Right lobe of liver (tissue), 6 donors: ENCODE results near the gene ATRNL1. TPM values are rescaled to one million over a fixed set of nuclear protein-coding genes. Genes with fewer than 3 reads are reported as not detected.

Experiments used
- ATAC-seq, 4 donors: fragments of 200-7000 bp; cut with Tn5 transposase; one replicate each; pipeline ENCODE4 v1.9.1; 2020; ENCODE audit warnings: mild to moderate bottlenecking in 4 of 4, moderate library complexity in 4 of 4
- DNase-seq, 3 donors: peaks; one replicate each; pipeline ENCODE4 v3.0.0-alpha.2; 2020
- H3K27ac ChIP-seq, 3 donors: fragments of 200-600 bp; one replicate each; pipeline ENCODE4 v1.8.0; 2022
- H3K27me3 ChIP-seq, 2 donors: fragments of 200-600 bp; one replicate each; pipeline ENCODE4 v1.8.0; 2022
- H3K36me3 ChIP-seq, 4 donors: fragments of 200-600 bp; sonication (generic) in 1 of 4; one replicate each; pipeline versions ENCODE4 v1.5.1 to v1.8.0; 2017 to 2022; ENCODE audit warnings: control low read depth in 1 of 4
- H3K4me1 ChIP-seq, 4 donors: fragments of 200-600 bp; sonication (generic) in 1 of 4; one replicate each; pipeline versions ENCODE4 v1.5.1 to v1.8.0; 2017 to 2022; ENCODE audit warnings: control low read depth in 1 of 4
- H3K4me3 ChIP-seq, 3 donors: fragments of 200-600 bp; one replicate each; pipeline ENCODE4 v1.8.0; 2022
- H3K9me3 ChIP-seq, 4 donors: fragments of 200-600 bp; sonication (generic) in 1 of 4; one replicate each; pipeline versions ENCODE4 v1.5.1 to v1.8.0; 2017 to 2022; ENCODE audit warnings: control low read depth in 1 of 4
- CTCF ChIP-seq, 4 donors: fragments of 200-600 bp in 3 of 4; fragments of 450-650 bp in 1 of 4; IDR thresholded peaks; one replicate each; pipeline versions ENCODE4 v1.5.1 to v1.8.0; 2016 to 2022; ENCODE audit warnings: antibody characterized with exemption in 4 of 4, mild to moderate bottlenecking in 2 of 4
- POLR2A ChIP-seq: fragments of 450-650 bp; IDR thresholded peaks from one replicate; pipeline ENCODE4 v1.6.1; 2017; ENCODE audit warnings: antibody characterized with exemption, mild to moderate bottlenecking
- WGBS: methylation state at CpG from one replicate; pipeline ENCODE4 v1.1.6; 2018; ENCODE audit warnings: low coverage, low lambda C conversion rate; ENCODE audit not compliant: insufficient coverage; ENCODE audit errors: missing lambda C conversion rate; 5-methylcytosine and 5-hydroxymethylcytosine counted together
- intact Hi-C, 2 donors: fragments of 100-400 bp; cut with DNase I; formaldehyde crosslinking; loops; one replicate each; pipeline versions ENCODE4 v1.11.2 to v1.14.1; 2022
- total RNA-seq, 6 experiments: library from RNA; depleted of rRNA in 2 of 6; stranded (reverse); fragments of >200 nt in 2 of 6; fragmentation: NEBNext Ultra II Directional in 3 of 6; extraction: Animal tissue kit (Norgen Biotek cat#: 25700) in 3 of 6; gene quantifications; one replicate each; pipeline versions ENCODE4 v1.1.0 to v1.2.4, GENCODE V29; 2016 to 2023
- donor health status: DM: no; HTN: yes; CAD: no.
- donor health status: DM: no; HTN: no; CAD: no.
- donor health status: DM: no; HTN: no; CAD: no.
- donor health status: DM: no; HTN: yes; CAD: no.
- donor health status: DM: no; HTN: yes; CAD: no.

The ATRNL1 gene
- total RNA-seq, 6 experiments from 2014 or later: 0.81 to 5.3 (median 2.6) TPM

- H3K27ac ChIP-seq: no peak overlapping the region
- no peaks in the 10 kb centered on the region for H3K4me1 ChIP-seq
- intact Hi-C loops: no loop called here
- no peak overlapping the region for H3K4me3 ChIP-seq
- no peaks in the 10 kb centered on the region for H3K9me3 ChIP-seq
- no peak for TF ChIP-seq CTCF (IDR thresholded peaks at IDR 0.05)
- no peak for TF ChIP-seq POLR2A
- H3K36me3 ChIP-seq: no peaks in the 10 kb centered on the region
- no peaks in the 10 kb centered on the region for H3K27me3 ChIP-seq
- ATAC-seq (no peak), DNase-seq (no peak)
- WGBS: 60% methylated on average over 1 of the region's 1 CpG
Observed at GRCh38 chr10:115760131-115760530, 667.0 kb downstream of the ATRNL1 start.

DNA sequence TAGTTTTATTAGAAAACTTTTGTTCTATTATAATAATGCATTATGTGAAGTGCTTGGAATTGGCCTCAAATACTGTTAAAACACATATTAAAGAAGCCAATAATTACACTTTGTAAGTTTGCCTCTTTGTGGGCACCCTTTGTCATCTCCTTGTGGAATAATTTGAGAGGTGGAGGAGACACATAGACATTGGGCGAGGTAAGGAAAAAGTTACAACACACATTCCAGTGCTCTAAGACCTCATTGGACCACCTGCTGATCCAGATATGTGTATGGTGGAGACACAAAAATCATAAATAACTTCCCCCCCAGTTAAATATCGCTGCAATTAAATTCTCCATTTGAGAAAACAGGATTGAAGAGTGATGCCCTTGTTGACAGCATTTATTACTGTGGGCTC, 668.0 kb downstream of the ATRNL1 start:
- intact Hi-C loops: no loop called here
- no peak for TF ChIP-seq POLR2A
- no peak for TF ChIP-seq CTCF (IDR thresholded peaks at IDR 0.05)
- DNase-seq (no peak), ATAC-seq (no peak)
- Histone ChIP-seq H3K4me1 (no peaks in the 10 kb centered on the region), H3K4me3 (no peak overlapping the region), H3K9me3 (no peaks in the 10 kb centered on the region), H3K27ac (no peak overlapping the region), H3K36me3 (no peaks in the 10 kb centered on the region), H3K27me3 (no peaks in the 10 kb centered on the region)
- WGBS: 50% methylated on average over 2 of the region's 2 CpGs

- DNase-seq: no peak
- no peaks in the 10 kb centered on the region for H3K9me3 ChIP-seq
Observed at GRCh38 chr10:115762029-115762428, 668.9 kb downstream of the ATRNL1 start.

DNA sequence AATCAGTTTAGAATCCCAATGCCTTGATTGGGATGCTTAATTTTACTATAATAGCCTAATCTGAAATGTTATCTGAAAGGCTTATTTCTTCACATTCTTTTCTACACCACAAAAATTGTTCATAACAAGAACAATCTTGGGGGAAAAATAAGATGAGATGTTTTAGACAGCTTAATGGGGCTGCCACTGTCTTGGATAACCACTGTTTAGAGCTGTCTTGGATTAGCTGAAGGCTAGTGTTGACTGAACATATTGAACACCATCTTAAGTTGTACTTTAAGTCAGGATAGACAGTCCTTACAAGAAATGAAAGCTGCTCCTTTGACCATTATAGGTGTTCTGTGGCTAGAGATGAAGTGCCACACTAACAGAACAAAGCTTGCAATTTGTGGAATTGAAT, 678.6 kb downstream of the ATRNL1 start:
- DNase-seq (no peak), ATAC-seq (no peak)
- H3K4me1 ChIP-seq: no peaks in the 10 kb centered on the region
- no peaks in the 10 kb centered on the region for H3K9me3 ChIP-seq
- intact Hi-C loops: no loop called here
- H3K36me3 ChIP-seq: no peaks in the 10 kb centered on the region
- no peak overlapping the region for H3K27ac ChIP-seq
- H3K4me3 ChIP-seq: no peak overlapping the region
- no peaks in the 10 kb centered on the region for H3K27me3 ChIP-seq
- no peak for TF ChIP-seq POLR2A
- TF ChIP-seq CTCF (IDR thresholded peaks at IDR 0.05): no peak

More at GRCh38 chr10:115762029-115762428, 668.9 kb downstream of the ATRNL1 start:
- Histone ChIP-seq H3K27ac (no peak overlapping the region), H3K4me1 (no peaks in the 10 kb centered on the region), H3K4me3 (no peak overlapping the region), H3K36me3 (no peaks in the 10 kb centered on the region), H3K27me3 (no peaks in the 10 kb centered on the region)
- TF ChIP-seq CTCF (IDR thresholded peaks at IDR 0.05): no peak
- TF ChIP-seq POLR2A: no peak
- intact Hi-C loops: no loop called here
- ATAC-seq: no peak

DNA sequence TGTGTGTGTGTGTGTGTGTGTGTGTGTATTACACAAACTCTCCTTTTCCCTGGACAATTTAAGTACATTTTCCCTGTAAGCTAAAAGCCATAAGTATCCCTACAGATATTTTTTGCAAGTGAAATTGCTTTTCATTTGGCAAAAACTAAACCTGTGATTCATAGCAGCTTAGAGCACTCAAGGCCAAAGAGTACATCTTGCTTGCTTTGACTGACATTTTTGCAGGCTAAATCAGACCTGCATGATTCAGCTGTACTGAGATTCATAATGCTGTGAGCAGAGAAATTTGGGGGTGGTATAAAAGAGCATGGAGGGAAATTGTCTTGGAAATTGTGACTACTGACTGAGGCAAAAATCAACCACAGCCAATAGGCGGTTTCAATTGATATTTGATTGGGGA, 679.4 kb downstream of the ATRNL1 start:
- Histone ChIP-seq H3K4me1 (no peaks in the 10 kb centered on the region), H3K9me3 (no peaks in the 10 kb centered on the region), H3K27me3 (no peaks in the 10 kb centered on the region), H3K36me3 (no peaks in the 10 kb centered on the region), H3K27ac (no peak overlapping the region), H3K4me3 (no peak overlapping the region)
- no peak for ATAC-seq
- WGBS: 90% methylated on average over 1 of the region's 1 CpG
- intact Hi-C loops: no loop called here
- TF ChIP-seq POLR2A (no peak), CTCF (IDR thresholded peaks at IDR 0.05) (no peak)
- DNase-seq: no peak
